ENCODE measurements around the gene NLRC5. TPM values are rescaled to one million over a fixed set of nuclear protein-coding genes. Genes with fewer than 3 reads are reported as not detected.
"Not testable (repeated sequence)": the region's sequence is repeated elsewhere in the genome, so short reads cannot be mapped to it uniquely, and the experiment has no call there.

The NLRC5 gene
- total RNA-seq, 4 donors from 2014 or later: 20.6 to 189 (median 43.2) TPM

DNA sequence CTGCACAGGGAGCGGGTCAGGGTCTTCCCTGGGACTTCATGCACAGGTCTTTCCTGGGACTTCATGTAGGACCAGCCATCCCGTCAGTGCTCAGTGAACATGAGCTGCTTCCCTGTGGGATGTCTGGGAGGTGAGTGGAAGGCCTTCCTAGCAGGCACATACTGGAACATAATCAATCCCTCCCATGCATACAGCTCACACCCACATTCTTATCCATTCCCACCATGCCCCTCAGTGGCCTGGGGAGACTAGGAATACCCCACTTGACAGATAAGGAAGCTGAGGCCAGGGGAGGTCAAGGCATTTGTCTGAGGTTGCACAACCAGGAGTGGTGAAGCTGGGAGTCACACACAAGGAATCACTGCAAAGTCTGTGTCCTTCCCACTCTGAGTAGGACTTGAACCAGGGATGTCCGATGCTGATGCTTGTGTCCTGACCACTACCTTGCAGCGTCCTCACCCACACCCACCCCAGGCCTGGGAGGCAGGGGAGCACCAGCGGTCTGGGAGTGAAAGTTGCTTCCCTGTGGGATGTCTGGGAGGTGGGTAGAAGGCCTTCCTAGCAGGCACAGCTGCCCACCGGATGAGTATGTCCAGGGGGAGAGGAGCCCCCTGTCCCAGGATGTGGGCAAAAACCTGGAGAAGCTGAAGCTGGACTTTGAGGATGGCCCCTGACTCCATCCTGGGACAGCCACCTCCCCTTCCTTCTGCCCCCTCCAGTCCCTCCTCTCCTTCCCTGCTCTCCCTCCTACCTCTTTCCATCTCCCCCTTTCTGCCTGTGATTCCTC, 1.0 kb upstream of the NLRC5 start:
- peak; percentile 21 for ATAC-seq (ENCODE audit: low FRiP score)
- TF ChIP-seq, protein P1, sequence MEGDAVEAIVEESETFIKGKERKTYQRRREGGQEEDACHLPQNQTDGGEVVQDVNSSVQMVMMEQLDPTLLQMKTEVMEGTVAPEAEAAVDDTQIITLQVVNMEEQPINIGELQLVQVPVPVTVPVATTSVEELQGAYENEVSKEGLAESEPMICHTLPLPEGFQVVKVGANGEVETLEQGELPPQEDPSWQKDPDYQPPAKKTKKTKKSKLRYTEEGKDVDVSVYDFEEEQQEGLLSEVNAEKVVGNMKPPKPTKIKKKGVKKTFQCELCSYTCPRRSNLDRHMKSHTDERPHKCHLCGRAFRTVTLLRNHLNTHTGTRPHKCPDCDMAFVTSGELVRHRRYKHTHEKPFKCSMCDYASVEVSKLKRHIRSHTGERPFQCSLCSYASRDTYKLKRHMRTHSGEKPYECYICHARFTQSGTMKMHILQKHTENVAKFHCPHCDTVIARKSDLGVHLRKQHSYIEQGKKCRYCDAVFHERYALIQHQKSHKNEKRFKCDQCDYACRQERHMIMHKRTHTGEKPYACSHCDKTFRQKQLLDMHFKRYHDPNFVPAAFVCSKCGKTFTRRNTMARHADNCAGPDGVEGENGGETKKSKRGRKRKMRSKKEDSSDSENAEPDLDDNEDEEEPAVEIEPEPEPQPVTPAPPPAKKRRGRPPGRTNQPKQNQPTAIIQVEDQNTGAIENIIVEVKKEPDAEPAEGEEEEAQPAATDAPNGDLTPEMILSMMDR (IDR thresholded peaks at IDR 0.05): no peak
- DNase-seq (ENCODE audit: low spot score): no peak

DNA sequence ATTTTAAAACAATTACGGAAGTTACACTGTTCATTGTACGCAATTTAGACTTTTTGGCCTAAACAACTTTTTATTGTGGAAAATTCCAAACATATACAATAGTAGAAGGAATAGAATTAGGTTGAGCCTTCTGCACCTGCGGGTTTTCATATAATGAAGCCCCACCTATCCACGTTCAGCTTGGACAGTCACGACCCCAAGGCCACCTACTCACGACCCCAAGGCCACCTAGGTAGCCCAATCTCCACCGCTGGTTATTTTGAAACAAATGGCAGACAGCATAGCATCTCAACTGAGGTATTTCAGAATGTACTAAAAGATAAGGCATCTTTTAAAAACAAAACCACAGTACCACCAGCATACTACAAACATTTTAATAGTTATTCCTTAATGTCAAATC, 631 bp downstream of the NLRC5 start:
- no peak for ATAC-seq (ENCODE audit: low FRiP score)
- DNase-seq (ENCODE audit: low spot score): no peak
- TF ChIP-seq, protein P1 (IDR thresholded peaks at IDR 0.05): no peak

DNA sequence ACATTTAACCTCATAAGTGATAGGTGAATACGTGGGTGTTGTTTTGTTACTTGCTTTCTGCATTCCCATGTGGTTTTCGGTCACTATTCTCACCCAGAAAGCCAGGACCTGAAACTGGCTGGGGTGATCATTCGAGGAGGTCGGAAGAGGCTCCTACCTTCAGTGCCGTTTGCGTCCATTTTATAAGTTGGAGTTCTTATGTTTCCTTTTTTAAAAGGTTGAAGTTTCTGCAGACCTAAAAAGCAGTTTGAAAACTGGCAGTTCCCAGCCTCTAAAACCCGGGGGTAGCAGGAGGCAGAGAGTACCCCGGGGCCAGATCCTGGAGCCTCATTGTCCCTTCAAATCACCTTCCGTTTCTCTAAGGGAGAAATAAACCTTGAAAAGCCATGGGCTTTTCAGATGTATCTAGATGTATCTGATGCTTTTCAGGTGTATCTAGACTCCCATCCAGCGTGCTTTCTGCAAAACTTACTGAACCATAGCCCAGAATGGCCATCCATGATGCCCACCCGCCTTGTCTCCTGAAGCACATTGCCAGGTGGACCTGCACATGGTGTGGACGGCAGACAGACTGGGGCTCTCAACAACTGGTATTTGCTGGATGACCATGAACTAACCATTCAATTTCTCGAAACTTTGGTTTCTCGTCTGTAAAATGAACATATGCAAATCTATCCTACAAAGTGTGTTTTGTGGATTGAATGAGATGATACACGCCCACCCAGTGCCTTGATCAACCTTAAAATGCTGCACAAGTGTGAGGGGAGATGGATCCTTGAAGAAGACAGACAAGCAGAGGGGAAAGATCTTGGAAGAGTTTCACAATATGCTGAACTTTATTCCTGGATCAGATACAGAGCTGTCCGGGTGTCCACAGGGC, 1.3 kb downstream of the NLRC5 start:
- TF ChIP-seq, protein P1 (IDR thresholded peaks at IDR 0.05): no peak
- DNase-seq (ENCODE audit: low spot score) (no peak), ATAC-seq (ENCODE audit: low FRiP score) (no peak)

DNA sequence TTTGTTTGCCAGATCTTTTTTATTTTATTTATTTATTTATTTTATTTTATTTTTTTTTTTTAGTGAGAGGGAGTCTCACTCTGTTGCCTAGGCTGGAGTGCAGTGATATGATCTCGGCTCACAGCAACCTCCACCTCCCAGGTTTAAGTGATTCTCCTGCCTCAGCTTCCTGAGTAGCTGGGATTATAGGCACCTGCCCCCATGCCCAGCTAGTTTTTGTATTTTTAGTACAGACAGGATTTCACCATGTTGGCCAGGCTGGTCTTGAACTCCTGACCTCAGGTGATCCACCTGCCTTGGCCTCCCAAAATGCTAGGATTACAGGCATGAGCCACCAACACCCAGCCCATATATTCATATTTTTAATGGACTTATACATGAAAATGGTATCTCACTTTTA, 3.1 kb downstream of the NLRC5 start:
- DNase-seq (ENCODE audit: low spot score): not testable (repeated sequence)

DNA sequence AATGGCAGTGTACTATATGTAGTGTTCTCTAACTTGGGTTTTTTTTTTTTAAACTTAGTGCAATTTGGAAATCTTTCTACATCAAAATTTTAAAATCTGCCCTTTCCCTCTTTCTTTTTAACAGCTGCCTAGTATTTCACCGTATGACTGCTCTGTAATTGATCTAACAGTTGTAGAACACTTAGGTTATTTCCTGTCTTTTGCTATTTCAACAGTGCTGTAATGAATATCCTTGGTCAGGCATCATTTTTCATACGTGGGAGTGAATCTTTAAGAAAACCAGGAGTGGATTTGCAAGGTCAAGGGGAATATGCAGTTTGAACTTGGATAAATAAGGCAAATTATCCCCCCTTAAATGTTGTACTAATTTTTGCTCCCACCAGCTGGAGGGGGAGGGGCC, 3.8 kb downstream of the NLRC5 start:
- TF ChIP-seq, protein P1 (IDR thresholded peaks at IDR 0.05): no peak
- ATAC-seq (ENCODE audit: low FRiP score) (no peak), DNase-seq (ENCODE audit: low spot score) (no peak)

More for the DNA sequence above, 3.1 kb downstream of the NLRC5 start:
- ATAC-seq (ENCODE audit: low FRiP score): not testable (repeated sequence)

GRCh38 chr16:56994311-56994710, 5.0 kb downstream of the NLRC5 start:
- DNase-seq (ENCODE audit: low spot score) (no peak), ATAC-seq (ENCODE audit: low FRiP score) (no peak)
- TF ChIP-seq, protein P1 (IDR thresholded peaks at IDR 0.05): no peak

DNA sequence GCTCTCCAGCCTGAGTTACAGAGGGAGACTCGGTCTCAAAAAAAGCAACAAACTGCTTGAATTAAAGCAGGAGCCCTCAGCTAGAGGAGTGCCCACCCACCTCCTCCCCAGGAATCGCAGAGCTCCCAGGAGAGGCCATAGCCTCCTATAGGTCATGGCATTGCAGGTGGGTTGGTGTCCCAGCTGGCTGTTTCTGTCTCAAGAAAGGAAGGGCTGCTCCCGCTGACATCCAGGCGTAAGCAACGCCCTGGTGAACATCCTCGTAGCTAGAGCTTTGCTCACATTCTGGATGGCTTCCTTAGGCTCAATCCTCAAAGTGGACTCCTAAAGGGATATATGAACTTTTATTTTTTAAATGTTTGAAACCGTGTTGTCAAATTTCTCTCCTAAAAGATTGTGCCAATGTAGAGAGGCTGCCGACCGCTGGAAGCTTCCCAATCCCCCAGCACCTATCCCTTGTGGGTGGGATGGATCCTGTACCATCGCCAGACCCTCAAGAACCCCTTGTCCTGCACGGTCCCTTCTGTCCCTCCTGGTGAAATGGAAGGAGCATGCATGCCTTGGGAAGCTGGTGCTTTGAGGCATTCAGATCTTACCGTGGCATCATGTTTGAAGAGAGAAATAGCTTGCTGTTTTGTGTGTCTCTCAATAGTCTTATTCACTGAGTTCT, 5.9 kb downstream of the NLRC5 start:
- DNase-seq (ENCODE audit: low spot score): no peak
- no peak for ATAC-seq (ENCODE audit: low FRiP score)
- TF ChIP-seq, protein P1 (IDR thresholded peaks at IDR 0.05): no peak

Measured in omental fat pad (tissue), 4 donors.